Measurements from ENCODE around the gene ZYX.

- peak; percentile 87 for TF ChIP-seq POLR2A (IDR thresholded peaks at IDR 0.05)
- no peak for TF ChIP-seq CTCF (IDR thresholded peaks at IDR 0.05)
- no peak for TF ChIP-seq EP300 (IDR thresholded peaks at IDR 0.05)
Measured at GRCh38 chr7:143380646-143381426, at the start of gene ZYX.
